Activated CD4-positive, CD25-positive, alpha-beta regulatory T cell treated with anti-CD3 and anti-CD28 coated beads, Interleukin-2, amount 50 U/mL, for 16 hours (primary cell): ENCODE measurements around the gene CD28.
"Not testable (repeated sequence)": the region's sequence is repeated elsewhere in the genome, so short reads cannot be mapped to it uniquely, and the experiment has no call there.

Experiments
- DNase-seq: peaks from one replicate; pipeline ENCODE4 v3.0.0-alpha.2; 2020; ENCODE audit warnings: low read depth, low spot score

CD28 gene

GRCh38 chr2:203685789-203686420 is 20.5 kb upstream of the CD28 start:
- no peak for DNase-seq

DNA sequence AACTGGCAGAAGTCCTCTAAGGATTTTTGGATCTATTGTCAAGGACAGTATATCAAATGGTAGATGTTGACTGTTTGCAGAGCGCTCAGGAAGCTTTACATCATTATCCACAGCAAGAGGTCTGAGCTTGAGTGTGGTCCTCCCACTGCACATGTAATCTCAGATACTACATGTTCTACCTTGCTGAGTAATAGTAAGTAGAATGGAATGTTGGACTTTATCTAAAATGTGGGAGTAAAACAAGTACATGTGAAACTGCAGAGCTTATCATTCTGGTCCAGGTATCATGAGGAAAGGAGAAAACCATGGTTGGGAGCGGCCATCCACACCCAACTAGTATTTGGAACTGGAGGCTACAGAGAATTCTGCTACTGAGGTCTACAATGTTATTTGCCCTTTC is 19.3 kb upstream of the CD28 start:
- DNase-seq, result no peak

DNA sequence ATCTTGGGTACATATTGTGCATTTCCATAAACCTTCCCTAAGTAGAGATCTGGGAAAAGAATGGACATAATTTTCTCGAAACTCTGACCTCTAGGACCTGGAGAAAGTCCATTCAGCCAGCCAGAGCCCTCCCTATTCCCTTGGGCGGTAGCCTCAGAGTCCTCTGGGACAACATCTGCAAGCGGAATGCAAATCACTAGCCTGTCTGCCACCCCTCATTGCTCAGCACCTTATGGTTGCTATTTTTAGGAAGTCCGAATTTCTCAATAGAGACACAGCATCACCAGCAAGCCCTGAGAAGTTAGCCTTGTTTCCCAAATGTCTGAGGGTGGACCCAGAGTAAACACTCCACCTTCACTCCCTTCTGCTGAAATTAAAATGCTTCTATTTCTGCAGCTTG is 17.6 kb upstream of the CD28 start:
- DNase-seq, result no peak

DNA sequence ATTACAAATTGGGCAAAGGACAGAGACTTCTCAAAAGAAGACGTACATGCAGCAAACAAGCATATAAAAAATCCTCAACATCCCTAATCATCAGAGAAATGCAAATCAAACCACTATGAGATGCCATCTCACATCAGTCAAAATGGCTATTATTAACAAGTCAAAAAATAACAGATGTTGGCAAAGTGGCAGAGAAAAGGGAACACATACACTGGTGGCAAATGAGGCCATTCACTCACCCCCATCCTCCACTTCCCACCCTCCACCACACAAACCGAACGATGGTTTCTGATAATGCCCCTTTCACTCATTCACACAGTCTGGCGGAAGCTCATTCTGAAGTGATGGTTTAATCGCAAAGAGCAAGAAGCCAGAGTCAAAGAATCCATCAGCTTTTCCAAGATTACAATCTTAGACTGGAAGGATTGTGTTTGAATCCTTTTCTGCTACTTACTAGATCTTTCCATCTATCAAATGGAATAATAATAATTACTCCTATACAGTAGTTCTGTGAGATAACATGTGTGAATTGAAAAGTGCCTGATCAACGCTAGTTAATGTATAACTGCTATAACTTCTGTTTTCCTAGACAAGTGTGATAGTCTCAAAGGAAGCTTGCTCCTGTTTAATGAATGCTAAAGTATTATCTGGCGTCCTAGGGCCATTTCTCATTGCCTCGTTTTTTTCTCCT is 16.9 kb upstream of the CD28 start:
- no peak for DNase-seq

DNA sequence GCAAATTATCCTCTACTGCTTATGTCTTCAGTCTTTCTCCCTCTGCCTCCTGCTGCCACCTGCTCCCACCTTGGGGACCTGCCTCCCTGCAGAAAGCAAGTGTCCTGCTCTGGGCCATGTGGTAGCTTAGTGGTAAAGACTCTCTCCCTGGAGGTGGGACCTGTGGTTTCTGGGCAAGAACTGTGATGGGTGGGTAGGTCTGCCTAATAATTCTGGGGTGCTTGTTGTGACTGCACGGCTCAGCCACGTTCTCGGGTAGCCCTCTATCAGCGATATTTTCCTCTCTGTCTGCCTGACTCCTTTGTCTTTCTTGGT is 16.4 kb upstream of the CD28 start:
- DNase-seq, result no peak

DNA sequence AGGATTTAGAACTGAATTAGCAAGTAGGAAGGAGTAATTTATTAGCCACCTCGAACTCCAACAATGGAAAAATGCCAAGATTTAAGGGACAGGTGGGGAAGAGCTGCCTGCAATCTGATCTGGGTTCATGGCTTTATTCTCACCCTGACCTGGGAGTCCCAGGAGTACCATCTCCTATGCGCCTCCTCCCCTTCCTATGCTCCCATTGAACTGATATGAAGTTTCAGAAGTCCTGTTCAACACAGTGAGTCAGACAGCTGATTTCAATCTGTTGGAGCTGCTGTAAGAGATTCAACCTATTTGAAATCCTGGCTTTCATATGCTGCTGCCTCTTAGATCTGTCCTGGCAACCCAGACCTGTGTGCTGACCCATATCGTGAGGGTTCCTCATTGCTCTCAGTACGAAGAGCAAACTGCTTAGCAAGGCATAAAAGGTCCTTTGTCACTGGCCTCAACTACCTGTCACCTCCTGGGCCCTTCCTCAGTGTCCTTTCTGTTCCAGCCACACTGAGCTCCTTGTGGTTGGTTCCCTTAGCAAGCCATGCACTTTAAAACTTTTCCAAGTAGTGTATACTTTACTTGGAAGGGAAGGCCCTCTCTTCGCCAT is 15.9 kb upstream of the CD28 start:
- no peak for DNase-seq

DNA sequence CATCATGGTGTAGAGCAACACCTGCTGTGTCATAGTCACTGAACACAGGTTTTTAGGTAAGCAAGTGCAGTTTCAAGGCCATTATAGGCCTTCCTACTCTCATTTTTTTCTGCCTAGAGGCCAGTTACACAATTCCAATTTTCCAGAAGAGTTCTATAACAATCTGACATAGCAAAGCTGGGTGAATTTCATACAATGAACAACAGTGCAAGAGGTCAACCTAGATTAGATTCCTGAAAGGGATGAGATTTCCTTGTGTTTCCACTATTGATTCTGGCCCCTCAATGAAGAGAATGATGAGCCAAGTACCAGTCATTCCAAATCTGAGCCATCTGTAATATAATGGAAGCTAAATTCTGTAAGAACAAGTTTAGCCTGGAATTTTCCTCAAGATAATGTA is 15.3 kb upstream of the CD28 start:
- no peak for DNase-seq

DNA sequence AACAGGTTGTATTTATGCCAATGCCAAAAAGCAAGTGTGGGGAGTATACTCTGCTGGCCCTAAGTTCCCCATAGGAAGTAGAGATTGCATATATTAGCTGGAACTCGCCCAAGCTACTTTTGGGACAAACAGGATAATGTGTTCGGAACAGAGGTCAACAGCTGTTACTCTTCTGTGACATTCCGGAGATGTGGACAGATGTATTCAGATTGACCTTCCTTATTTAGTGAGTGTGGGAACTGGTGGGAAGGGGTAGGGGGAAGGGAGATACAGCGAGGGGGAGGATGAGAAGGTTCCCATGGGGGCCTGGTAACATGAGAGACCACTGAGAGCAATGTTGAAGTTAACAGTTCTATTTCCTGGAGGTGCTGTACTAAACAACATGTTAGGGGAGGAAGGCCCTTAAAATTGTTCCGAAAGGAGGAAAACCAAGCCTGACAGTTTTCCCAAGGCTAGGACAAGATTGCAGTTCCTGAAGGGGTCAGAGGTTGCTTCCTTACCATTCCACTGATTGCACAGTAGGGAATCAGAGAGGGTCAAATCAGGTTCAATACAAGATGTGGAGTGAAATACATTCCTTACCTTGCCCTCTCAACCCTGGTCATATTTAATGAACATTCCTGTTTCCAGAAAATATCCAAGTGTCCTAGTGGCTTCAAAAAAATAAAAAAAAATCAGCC is 14.3 kb upstream of the CD28 start:
- no peak for DNase-seq

GRCh38 chr2:203693242-203693879 is 13.1 kb upstream of the CD28 start:
- no peak for DNase-seq

GRCh38 chr2:203694191-203694590 is 12.2 kb upstream of the CD28 start:
- DNase-seq, result no peak

- no peak for DNase-seq
These were observed 9.2 kb upstream of the CD28 start for GRCh38 chr2:203697190-203697589.

DNA sequence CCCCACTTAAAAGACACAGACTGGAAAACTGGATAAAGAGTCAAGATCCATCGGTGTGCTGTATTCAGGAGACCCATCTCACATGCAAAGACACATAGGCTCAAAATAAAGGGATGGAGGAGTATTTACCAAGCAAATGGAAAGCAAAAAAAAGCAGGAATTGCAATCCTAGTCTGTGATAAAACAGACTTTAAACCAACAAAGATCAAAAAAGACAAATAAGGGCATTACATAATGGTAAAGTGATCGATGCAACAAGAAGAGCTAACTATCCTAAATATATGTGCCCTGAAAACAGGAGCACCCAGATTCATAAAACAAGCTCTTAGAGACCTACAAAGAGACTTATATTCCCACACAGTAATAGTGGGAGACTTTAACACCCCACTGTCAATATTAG is 8.7 kb upstream of the CD28 start:
- not testable (repeated sequence) for DNase-seq

- DNase-seq, result not testable (repeated sequence)
These were observed 8.0 kb upstream of the CD28 start for GRCh38 chr2:203698410-203698809.

DNA sequence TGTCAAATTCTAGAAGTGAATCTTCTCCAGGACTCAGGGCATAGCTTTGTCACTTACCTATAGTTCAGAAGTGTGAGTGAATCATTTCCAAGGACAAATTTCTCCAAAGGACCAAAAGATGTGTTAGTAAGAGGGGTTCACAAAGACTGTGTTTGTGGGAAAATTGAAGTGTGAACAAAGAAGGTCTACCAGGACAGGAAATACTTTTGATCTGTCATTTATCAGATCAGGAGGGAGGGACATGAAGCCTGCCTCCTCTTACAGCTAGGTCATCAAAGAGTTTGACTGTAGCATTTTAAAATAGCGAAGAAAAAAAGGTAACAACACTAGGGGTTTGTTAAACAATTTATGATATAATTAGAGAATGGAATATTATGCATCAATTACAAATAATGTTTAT is 2.0 kb upstream of the CD28 start:
- DNase-seq, result no peak

- no peak for DNase-seq
These were observed 1.3 kb upstream of the CD28 start for GRCh38 chr2:203705178-203705577.

GRCh38 chr2:203707530-203707929 is 1.1 kb downstream of the CD28 start:
- DNase-seq, result no peak

GRCh38 chr2:203708846-203709396 is 2.5 kb downstream of the CD28 start:
- no peak for DNase-seq

- no peak for DNase-seq
These were observed 3.1 kb downstream of the CD28 start for GRCh38 chr2:203709416-203710040.

DNA sequence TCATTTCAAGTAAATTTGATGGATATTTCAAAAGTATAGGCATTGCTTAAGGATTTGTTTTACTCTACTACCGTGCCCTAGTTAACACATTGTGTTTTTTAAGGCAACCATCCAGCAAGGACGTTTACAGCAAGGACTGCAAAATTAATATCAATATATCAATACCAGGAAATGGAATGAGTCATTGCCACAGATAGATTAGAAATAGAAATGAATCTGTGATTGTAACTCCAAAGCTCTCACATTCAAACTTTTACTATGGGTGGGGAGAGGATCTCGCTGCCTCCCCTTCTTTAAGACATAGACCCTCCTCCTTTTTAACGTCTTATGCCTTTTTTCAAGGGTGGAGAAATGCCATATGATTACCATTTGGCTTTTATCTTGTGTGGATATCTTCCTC is 3.8 kb downstream of the CD28 start:
- DNase-seq, result no peak

GRCh38 chr2:203710952-203711351 is 4.5 kb downstream of the CD28 start:
- DNase-seq, result no peak

- no peak for DNase-seq
These were observed 5.0 kb downstream of the CD28 start for GRCh38 chr2:203711399-203711798.

DNA sequence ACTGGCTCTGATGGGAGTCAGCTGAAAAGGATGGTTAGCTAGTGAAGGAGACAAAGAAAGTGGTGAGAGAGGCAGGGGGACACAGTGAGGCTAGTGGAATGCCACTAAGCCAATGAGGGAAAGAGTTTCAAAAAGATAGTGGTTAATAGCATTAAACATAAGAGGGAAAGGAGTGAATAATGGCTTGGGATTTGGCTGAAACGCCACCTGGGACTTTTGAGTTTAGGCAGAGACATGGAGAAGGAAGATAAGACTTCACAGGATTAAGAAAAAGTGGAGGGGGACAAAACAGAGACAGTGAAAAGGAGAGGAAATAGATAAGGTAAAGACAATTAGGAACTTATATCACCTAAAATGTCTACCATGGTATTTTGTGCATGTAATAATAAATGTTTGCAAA is 6.9 kb downstream of the CD28 start:
- no peak for DNase-seq
